Neuronal stem cell (in vitro differentiated cells): ENCODE results near the gene NSG2.

ENCODE experiments used
- DNase-seq: peaks from one replicate; pipeline ENCODE4 v3.0.0-alpha.2; 2013; ENCODE audit warnings: low spot score
- H2AFZ ChIP-seq: one replicate; pipeline ENCODE4 v1.6.1; 2013; ENCODE audit warnings: mild to moderate bottlenecking, low read length, inconsistent platforms
- H2AK5ac ChIP-seq: 2 replicates; pipeline ENCODE4 v1.6.1; 2013; ENCODE audit warnings: low read depth, mild to moderate bottlenecking, inconsistent platforms, low read length, moderate library complexity, mixed read lengths
- H2BK120ac ChIP-seq: 2 replicates; pipeline ENCODE4 v1.6.1; 2013; ENCODE audit warnings: low read depth, mild to moderate bottlenecking, inconsistent platforms, low read length, moderate library complexity, mixed read lengths
- H2BK12ac ChIP-seq: one replicate; pipeline ENCODE4 v1.6.1; 2013; ENCODE audit warnings: low read length, inconsistent platforms
- H2BK15ac ChIP-seq: 2 replicates; pipeline ENCODE4 v1.6.1; 2013; ENCODE audit warnings: mild to moderate bottlenecking, low read length, inconsistent platforms, mixed read lengths
- H2BK5ac ChIP-seq: one replicate; pipeline ENCODE4 v1.6.1; 2013; ENCODE audit warnings: inconsistent platforms, mild to moderate bottlenecking, low read length, moderate library complexity
- H3K14ac ChIP-seq: one replicate; pipeline ENCODE4 v1.6.1; 2013; ENCODE audit warnings: low read length, inconsistent platforms
- H3K18ac ChIP-seq: 2 replicates; pipeline ENCODE4 v1.6.1; 2013; ENCODE audit warnings: low read length, inconsistent platforms
- H3K23ac ChIP-seq: 2 replicates; pipeline ENCODE4 v1.6.1; 2013; ENCODE audit warnings: low read depth, mild to moderate bottlenecking, mixed read lengths, low read length, inconsistent platforms; ENCODE audit not compliant: poor library complexity
- H3K27ac ChIP-seq: replicated peaks from 3 replicates; pipeline ENCODE4 v1.5.1; 2013; ENCODE audit warnings: low read length, inconsistent platforms
- H3K27me3 ChIP-seq, 3 experiments: 2 replicates each; pipeline ENCODE4 v1.6.1; 2013; ENCODE audit warnings: low read length in 3 of 3, mild to moderate bottlenecking in 2 of 3, inconsistent platforms in 1 of 3, low read depth in 1 of 3, mixed read lengths in 1 of 3, moderate library complexity in 1 of 3; ENCODE audit not compliant: control insufficient read depth in 3 of 3, insufficient read depth in 3 of 3
- H3K36me3 ChIP-seq, 2 donors: replicated peaks in 1 of 2; 2 replicates each; pipeline ENCODE4 v1.6.1; 2013; ENCODE audit warnings: low read length in 2 of 2; ENCODE audit not compliant: control insufficient read depth in 2 of 2, insufficient read depth in 2 of 2
- H3K4ac ChIP-seq: 2 replicates; pipeline ENCODE4 v1.6.1; 2013; ENCODE audit warnings: inconsistent platforms, mild to moderate bottlenecking, low read length, moderate library complexity
- H3K4me1 ChIP-seq, 2 donors: 1 replicate in 1 of 2; 2 replicates in 1 of 2; pipeline ENCODE4 v1.6.1; 2013; ENCODE audit warnings: low read length in 2 of 2, low read depth in 1 of 2; ENCODE audit not compliant: control insufficient read depth in 2 of 2, insufficient read depth in 1 of 2
- H3K4me2 ChIP-seq: one replicate; pipeline ENCODE4 v1.6.1; 2013; ENCODE audit warnings: mild to moderate bottlenecking, low read length, inconsistent platforms; ENCODE audit not compliant: insufficient read depth, poor library complexity, severe bottlenecking
- H3K4me3 ChIP-seq, 2 donors: 2 replicates each; pipeline ENCODE4 v1.5.1; 2013; ENCODE audit warnings: low read length in 2 of 2, mild to moderate bottlenecking in 2 of 2, inconsistent platforms in 1 of 2, moderate library complexity in 1 of 2
- H3K79me1 ChIP-seq: one replicate; pipeline ENCODE4 v1.6.1; 2013; ENCODE audit warnings: low read depth, mild to moderate bottlenecking, inconsistent platforms, low read length, moderate library complexity
- H3K9ac ChIP-seq: one replicate; pipeline ENCODE4 v1.6.1; 2013; ENCODE audit warnings: mild to moderate bottlenecking, low read depth, low read length, inconsistent platforms; ENCODE audit not compliant: poor library complexity
- H3K9me3 ChIP-seq, 2 donors: replicated peaks in 1 of 2; 2 replicates each; pipeline versions ENCODE3 to v1.6.1; 2013; ENCODE audit warnings: low read length in 2 of 2, mild to moderate bottlenecking in 2 of 2, inconsistent platforms in 1 of 2, low read depth in 1 of 2, mixed read lengths in 1 of 2, moderate library complexity in 1 of 2; ENCODE audit not compliant: control insufficient read depth in 2 of 2, insufficient read depth in 1 of 2
- H4K8ac ChIP-seq: one replicate; pipeline ENCODE4 v1.6.1; 2013; ENCODE audit warnings: low read depth, mild to moderate bottlenecking, inconsistent platforms, low read length, moderate library complexity
- H4K91ac ChIP-seq: one replicate; pipeline ENCODE4 v1.6.1; 2013; ENCODE audit warnings: low read length, low read depth, mild to moderate bottlenecking, inconsistent platforms; ENCODE audit not compliant: poor library complexity
- WGBS, 2 donors: extraction: QIAGEN DNeasy Blood & Tissue Kit; methylation state at CpG; one replicate each; pipeline ENCODE4 v1.1.7; 2013; ENCODE audit warnings: missing lambda C conversion rate in 2 of 2, mixed read lengths in 1 of 2; ENCODE audit not compliant: insufficient read length in 2 of 2, insufficient replicate concordance in 1 of 2; ENCODE audit errors: extremely low coverage in 2 of 2; 5-methylcytosine and 5-hydroxymethylcytosine counted together

Gene NSG2

DNA sequence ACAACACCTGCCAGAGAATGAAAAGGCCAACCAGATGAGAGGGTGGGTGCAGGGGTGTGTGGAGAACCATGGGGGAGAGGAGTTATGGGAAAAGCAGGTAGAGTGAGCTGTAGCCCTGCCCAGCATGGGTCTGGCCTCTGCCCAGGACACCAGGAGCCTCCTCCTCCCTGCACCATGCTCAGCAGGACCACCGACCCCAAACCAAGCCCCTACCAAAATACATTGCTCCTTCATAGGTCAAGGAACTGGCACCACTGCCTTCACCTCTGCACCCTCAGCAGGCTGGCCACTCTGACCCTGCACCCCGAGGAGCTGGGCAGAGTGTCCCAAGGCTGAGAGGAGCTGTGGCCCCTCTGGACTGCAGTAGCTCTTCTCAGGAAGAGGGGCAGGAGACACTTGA is 102.0 kb downstream of the NSG2 start:
- H3K36me3 ChIP-seq = no peaks in the 10 kb centered on the region
- no peak overlapping the region for H3K23ac ChIP-seq
- no peak overlapping the region for H4K91ac ChIP-seq
- H3K9ac ChIP-seq = no peak overlapping the region
- H2BK12ac ChIP-seq = no peak overlapping the region
- no peak overlapping the region for H3K4ac ChIP-seq
- no peak for DNase-seq
- no peaks in the 10 kb centered on the region for H3K79me1 ChIP-seq
- no peak overlapping the region for H3K4me2 ChIP-seq
- no peak overlapping the region for H2AFZ ChIP-seq
- peak overlapping the region; percentile 20 for H3K18ac ChIP-seq
- H4K8ac ChIP-seq = no peak overlapping the region
- H3K14ac ChIP-seq = no peak overlapping the region
- H2BK15ac ChIP-seq = no peak overlapping the region
- no peak overlapping the region for H3K4me3 ChIP-seq
- no peak overlapping the region for H2BK120ac ChIP-seq
- no peak overlapping the region for H2BK5ac ChIP-seq
- H3K4me1 ChIP-seq = peaks cover 0 to 5% of the 10 kb centered on the region in 2 donors
- no peaks in the 10 kb centered on the region for H3K27me3 ChIP-seq
- no CpG with 5 or more reads among the region's 2 CpGs for WGBS, 2 donors
- H2AK5ac ChIP-seq = peak overlapping the region; percentile 13
- H3K27ac ChIP-seq = no peak overlapping the region
- H3K9me3 ChIP-seq = no peaks in the 10 kb centered on the region

DNA sequence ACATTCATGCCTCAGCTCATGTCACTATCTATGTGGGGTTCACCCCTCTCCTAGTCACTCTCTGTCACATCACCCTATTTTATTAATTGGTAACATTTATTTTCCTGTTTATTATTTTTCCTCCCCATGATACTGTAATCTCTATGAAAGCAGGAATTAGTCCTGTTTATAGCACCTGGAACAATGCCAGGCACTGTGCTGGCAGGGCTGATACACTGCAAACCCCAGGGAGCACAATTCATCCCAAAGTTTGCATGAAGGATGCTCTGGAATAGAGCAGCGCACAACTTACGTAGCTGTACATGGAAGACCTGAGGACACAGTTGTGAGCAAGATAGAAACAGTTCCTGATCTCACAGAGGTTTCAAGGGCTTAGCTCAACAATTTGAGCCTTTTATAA is 103.2 kb downstream of the NSG2 start:
- Histone ChIP-seq H3K9me3 (no peaks in the 10 kb centered on the region), H4K91ac (no peak overlapping the region), H3K4me2 (no peak overlapping the region), H2BK120ac (no peak overlapping the region), H3K4me1 (peaks cover 0 to 5% of the 10 kb centered on the region in 2 donors), H3K14ac (no peak overlapping the region), H3K4me3 (no peak overlapping the region), H3K23ac (no peak overlapping the region), H2BK12ac (no peak overlapping the region), H2BK5ac (no peak overlapping the region), H3K36me3 (no peaks in the 10 kb centered on the region), H2AFZ (no peak overlapping the region), H3K79me1 (no peaks in the 10 kb centered on the region), H3K4ac (no peak overlapping the region), H3K9ac (no peak overlapping the region), H3K27ac (no peak overlapping the region), H3K27me3 (no peaks in the 10 kb centered on the region), H4K8ac (no peak overlapping the region), H2AK5ac (no peak overlapping the region), H3K18ac (no peak overlapping the region), H2BK15ac (no peak overlapping the region)
- DNase-seq = no peak
- WGBS, 2 donors = no CpG with 5 or more reads among the region's 2 CpGs

DNA sequence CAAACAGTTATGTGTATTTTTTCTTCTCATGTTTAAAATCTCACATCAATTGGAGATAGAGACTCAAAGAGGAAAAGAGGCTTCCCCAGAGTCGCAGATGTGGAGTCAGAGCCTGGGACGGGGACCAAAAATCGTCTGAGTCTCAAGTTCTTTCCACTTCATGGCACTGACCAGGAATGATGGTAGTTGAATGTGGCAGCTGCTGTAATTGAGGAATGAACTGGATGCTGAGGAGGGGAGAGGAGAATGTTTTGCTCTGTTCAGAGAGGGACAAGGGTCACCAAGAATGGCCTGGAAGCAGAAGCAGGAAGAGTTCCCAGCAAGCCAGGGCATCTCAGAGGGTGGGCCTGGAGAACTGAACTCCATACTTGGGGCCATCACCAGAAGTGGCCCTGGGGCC is 103.9 kb downstream of the NSG2 start:
- H3K14ac ChIP-seq = no peak overlapping the region
- H2BK120ac ChIP-seq = no peak overlapping the region
- no peaks in the 10 kb centered on the region for H3K36me3 ChIP-seq
- H3K9ac ChIP-seq = no peak overlapping the region
- H3K27me3 ChIP-seq = no peaks in the 10 kb centered on the region
- H3K4me3 ChIP-seq = no peak overlapping the region
- H2BK15ac ChIP-seq = no peak overlapping the region
- H3K27ac ChIP-seq = no peak overlapping the region
- H3K23ac ChIP-seq = no peak overlapping the region
- peaks cover 0 to 5% of the 10 kb centered on the region in 2 donors for H3K4me1 ChIP-seq
- no peaks in the 10 kb centered on the region for H3K79me1 ChIP-seq
- H4K8ac ChIP-seq = no peak overlapping the region
- no peak overlapping the region for H2AK5ac ChIP-seq
- no peak overlapping the region for H3K4ac ChIP-seq
- H3K9me3 ChIP-seq = no peaks in the 10 kb centered on the region
- H2BK12ac ChIP-seq = no peak overlapping the region
- H2BK5ac ChIP-seq = no peak overlapping the region
- H2AFZ ChIP-seq = no peak overlapping the region
- H3K18ac ChIP-seq = no peak overlapping the region
- WGBS, 2 donors = no CpG with 5 or more reads among the region's 3 CpGs
- no peak overlapping the region for H4K91ac ChIP-seq
- no peak for DNase-seq
- no peak overlapping the region for H3K4me2 ChIP-seq

DNA sequence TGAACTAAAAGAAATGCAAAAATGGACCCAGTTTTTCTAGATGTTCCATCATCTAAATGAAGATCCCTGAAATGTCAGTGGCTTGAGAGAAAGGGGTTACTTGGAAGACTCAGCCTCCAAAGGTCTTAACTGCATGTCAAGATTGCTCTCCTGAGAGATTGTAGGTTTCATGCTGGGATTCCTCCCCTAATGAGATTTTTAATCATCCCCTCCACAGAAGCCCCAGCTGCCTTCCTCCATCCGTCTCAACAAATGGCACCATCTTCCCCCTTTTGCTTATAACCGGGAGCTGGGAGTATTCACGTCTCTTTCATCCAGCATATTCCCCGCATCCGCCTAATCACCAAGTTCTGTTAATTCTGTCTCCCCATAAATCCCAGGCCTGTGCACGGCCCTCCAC is 104.5 kb downstream of the NSG2 start:
- Histone ChIP-seq H3K27ac (no peak overlapping the region), H2BK12ac (no peak overlapping the region), H3K27me3 (no peaks in the 10 kb centered on the region), H3K4me1 (peaks cover 0 to 5% of the 10 kb centered on the region in 2 donors), H2BK120ac (no peak overlapping the region), H3K4ac (no peak overlapping the region), H3K36me3 (no peaks in the 10 kb centered on the region), H3K23ac (no peak overlapping the region), H3K79me1 (no peaks in the 10 kb centered on the region), H4K91ac (no peak overlapping the region), H3K4me2 (no peak overlapping the region), H2BK15ac (no peak overlapping the region), H2BK5ac (no peak overlapping the region), H3K18ac (no peak overlapping the region), H4K8ac (no peak overlapping the region), H2AFZ (no peak overlapping the region), H3K4me3 (no peak overlapping the region), H3K9ac (no peak overlapping the region), H3K14ac (no peak overlapping the region), H3K9me3 (no peaks in the 10 kb centered on the region), H2AK5ac (no peak overlapping the region)
- no peak for DNase-seq
- no CpG with 5 or more reads among the region's 6 CpGs for WGBS, 2 donors
